T-helper 22 cell (primary cell): ENCODE results near the gene GSK3B.
"Not testable (repeated sequence)": the region's sequence is repeated elsewhere in the genome, so short reads cannot be mapped to it uniquely, and the experiment has no call there.

ENCODE experiments used
- DNase-seq: peaks from one replicate; pipeline ENCODE4 v3.0.0-alpha.2; 2020; ENCODE audit warnings: low read depth

The GSK3B gene

GRCh38 chr3:120005741-120006140 lies 88.5 kb downstream of the GSK3B start:
- not testable (repeated sequence) for DNase-seq

- not testable (repeated sequence) for DNase-seq
Observed at GRCh38 chr3:120004008-120004498, 90.2 kb downstream of the GSK3B start.

- no peak for DNase-seq
Observed at GRCh38 chr3:119998166-119998565, 96.1 kb downstream of the GSK3B start.

GRCh38 chr3:119990888-119991287 lies 103.4 kb downstream of the GSK3B start:
- no peak for DNase-seq

GRCh38 chr3:119989981-119990655 lies 104.1 kb downstream of the GSK3B start:
- no peak for DNase-seq

GRCh38 chr3:119986812-119987211 lies 107.4 kb downstream of the GSK3B start:
- not testable (repeated sequence) for DNase-seq

- no peak for DNase-seq
Observed at GRCh38 chr3:119981386-119981785, 112.9 kb downstream of the GSK3B start.

GRCh38 chr3:119978554-119979208 lies 115.6 kb downstream of the GSK3B start:
- DNase-seq = no peak

GRCh38 chr3:119977353-119977752 lies 116.9 kb downstream of the GSK3B start:
- no peak for DNase-seq

- DNase-seq = no peak
Observed at GRCh38 chr3:119976214-119976613, 118.0 kb downstream of the GSK3B start.

- no peak for DNase-seq
Observed at GRCh38 chr3:119974656-119975055, 119.6 kb downstream of the GSK3B start.

GRCh38 chr3:119973018-119973646 lies 121.1 kb downstream of the GSK3B start:
- no peak for DNase-seq

GRCh38 chr3:119969759-119970158 lies 124.5 kb downstream of the GSK3B start:
- no peak for DNase-seq

GRCh38 chr3:119967353-119968006 lies 126.8 kb downstream of the GSK3B start:
- DNase-seq = no peak

- no peak for DNase-seq
Observed at GRCh38 chr3:119965692-119966091, 128.6 kb downstream of the GSK3B start.

- no peak for DNase-seq
Observed at GRCh38 chr3:119964294-119964693, 130.0 kb downstream of the GSK3B start.

GRCh38 chr3:119955972-119956371 lies 138.3 kb downstream of the GSK3B start:
- no peak for DNase-seq

- DNase-seq = no peak
Observed at GRCh38 chr3:119950666-119951325, 143.5 kb downstream of the GSK3B start.

GRCh38 chr3:119945291-119945690 lies 149.0 kb downstream of the GSK3B start:
- no peak for DNase-seq

- DNase-seq = no peak
Observed at GRCh38 chr3:119944091-119944490, 150.2 kb downstream of the GSK3B start.

- no peak for DNase-seq
Observed at GRCh38 chr3:119939077-119939476, 155.2 kb downstream of the GSK3B start.

GRCh38 chr3:119937229-119937628 lies 157.0 kb downstream of the GSK3B start:
- no peak for DNase-seq
